ENCODE data around the gene VAMP5. TPM values are rescaled to one million over a fixed set of nuclear protein-coding genes. Genes with fewer than 3 reads are reported as not detected.
A peak's percentile ranks its signal among the peaks of the same experiment; 100 is the strongest.
"Not testable (repeated sequence)": the region's sequence is repeated elsewhere in the genome, so short reads cannot be mapped to it uniquely, and the experiment has no call there.

Gene VAMP5
- total and polyA plus RNA-seq, 5 experiments from 2014 or later = 24.6 to 143 (median 135) TPM

GRCh38 chr2:85542777-85543176 lies 41.5 kb upstream of the VAMP5 start:
- H3K27ac Mint-ChIP-seq = peak overlapping the region in 3 of 10 donors; percentile 2 to 28 (median 8)
- no peaks in the 10 kb centered on the region for H3K27me3 Mint-ChIP-seq
- H3K36me3 Mint-ChIP-seq = peaks cover 10 to 61% (median 21%) of the 10 kb centered on the region in 3 donors
- H3K4me1 Mint-ChIP-seq = peaks cover 23 to 44% (median 34%) of the 10 kb centered on the region in 4 donors
- POLR2A ChIA-PET = interaction anchor here (1.0 to 6.7 kb wide), 3 partner anchors 13 to 124 kb away, joined by 6 to 144 read pairs (median 119); partner anchors contain the start of genes GGCX and SH2D6
- H3K9me3 Mint-ChIP-seq = no peaks in the 10 kb centered on the region
- H3K4me3 Mint-ChIP-seq = peak overlapping the region in 1 of 10 donors; percentile 8
- DNase-seq (no peak), ATAC-seq (no peak)

- POLR2A ChIA-PET = interaction anchor here (0.8 to 1.5 kb wide), 2 partner anchors 51 to 73 kb away, joined by 3 read pairs; partner anchors contain the start of gene RNF181
- H3K4me3 Mint-ChIP-seq = not testable (repeated sequence)
These were observed 40.0 kb upstream of the VAMP5 start for GRCh38 chr2:85544254-85544691.

GRCh38 chr2:85544915-85545779 lies 39.1 kb upstream of the VAMP5 start:
- Mint-ChIP-seq H3K36me3 (peaks cover 10 to 75% (median 21%) of the 10 kb centered on the region in 3 donors), H3K4me1 (peaks cover 18 to 36% (median 28%) of the 10 kb centered on the region in 4 donors)
- H3K9me3 Mint-ChIP-seq, ATAC-seq, H3K27me3 Mint-ChIP-seq, H3K4me3 Mint-ChIP-seq, H3K27ac Mint-ChIP-seq, DNase-seq: not testable (repeated sequence)
- POLR2A ChIA-PET = interaction anchor here (0.5 to 1.5 kb wide), 2 partner anchors 50 to 62 kb away, joined by 3 read pairs; partner anchors contain the start of gene RNF181

More at GRCh38 chr2:85544254-85544691, 40.0 kb upstream of the VAMP5 start:
- not testable (repeated sequence) for H3K9me3 Mint-ChIP-seq, H3K27me3 Mint-ChIP-seq, DNase-seq, ATAC-seq
- Mint-ChIP-seq H3K4me1 (peaks cover 20 to 39% (median 31%) of the 10 kb centered on the region in 4 donors), H3K27ac (peak overlapping the region in 2 of 10 donors; percentile 62 to 63), H3K36me3 (peaks cover 10 to 67% (median 21%) of the 10 kb centered on the region in 3 donors)

GRCh38 chr2:85545780-85546240 lies 38.4 kb upstream of the VAMP5 start:
- H3K27ac Mint-ChIP-seq = no peak overlapping the region
- POLR2A ChIA-PET = interaction anchor here (0.5 to 1.5 kb wide), 4 partner anchors 9 to 139 kb away, joined by 3 to 4 read pairs (median 3); no protein-coding TSS in a partner anchor
- DNase-seq = no peak
- no peaks in the 10 kb centered on the region for H3K9me3 Mint-ChIP-seq
- peaks cover 13 to 29% (median 21%) of the 10 kb centered on the region in 4 donors for H3K4me1 Mint-ChIP-seq
- no peak for ATAC-seq
- H3K27me3 Mint-ChIP-seq = no peaks in the 10 kb centered on the region
- H3K4me3 Mint-ChIP-seq = no peak overlapping the region
- H3K36me3 Mint-ChIP-seq = peaks cover 10 to 76% (median 23%) of the 10 kb centered on the region in 3 donors

GRCh38 chr2:85547089-85547858 lies 37.0 kb upstream of the VAMP5 start:
- DNase-seq = no peak
- Mint-ChIP-seq H3K4me1 (peaks cover 10 to 21% (median 18%) of the 10 kb centered on the region in 4 donors), H3K27ac (peak overlapping the region in 6 of 10 donors; percentile 16 to 81 (median 56)), H3K9me3 (no peaks in the 10 kb centered on the region), H3K27me3 (no peaks in the 10 kb centered on the region), H3K36me3 (peaks cover 14 to 76% (median 29%) of the 10 kb centered on the region in 3 donors), H3K4me3 (peak overlapping the region in 2 of 10 donors; percentile 21 to 40)
- POLR2A ChIA-PET = interaction anchor here (1.5 to 7.2 kb wide), 2 partner anchors 124 to 127 kb away, joined by 3 to 79 read pairs; partner anchors contain the start of gene SH2D6
- no peak for ATAC-seq

GRCh38 chr2:85547859-85548607 lies 36.2 kb upstream of the VAMP5 start:
- Mint-ChIP-seq H3K36me3 (peaks cover 8 to 76% (median 22%) of the 10 kb centered on the region in 3 donors), H3K27ac (peak overlapping the region in 5 of 10 donors; percentile 14 to 69 (median 31)), H3K4me1 (peaks cover 5 to 16% (median 12%) of the 10 kb centered on the region in 4 donors), H3K9me3 (no peaks in the 10 kb centered on the region), H3K27me3 (no peaks in the 10 kb centered on the region), H3K4me3 (no peak overlapping the region)
- ATAC-seq (no peak), DNase-seq (no peak)
- POLR2A ChIA-PET = interaction anchor here (0.8 to 14.9 kb wide), 3 partner anchors 8 to 220 kb away, joined by 3 to 144 read pairs (median 79); partner anchors contain the start of genes MAT2A, SH2D6 and TGOLN2

GRCh38 chr2:85548608-85548900 lies 35.7 kb upstream of the VAMP5 start:
- no peak overlapping the region for H3K4me3 Mint-ChIP-seq
- H3K4me1 Mint-ChIP-seq = peaks cover 5 to 14% (median 9%) of the 10 kb centered on the region in 4 donors
- no peak overlapping the region for H3K27ac Mint-ChIP-seq
- ATAC-seq (no peak), DNase-seq (no peak)
- H3K9me3 Mint-ChIP-seq = no peaks in the 10 kb centered on the region
- POLR2A ChIA-PET = interaction anchor here (0.8 to 14.9 kb wide), 3 partner anchors 9 to 221 kb away, joined by 3 to 144 read pairs (median 79); partner anchors contain the start of genes MAT2A, SH2D6 and TGOLN2
- peaks cover 5 to 75% (median 19%) of the 10 kb centered on the region in 3 donors for H3K36me3 Mint-ChIP-seq
- H3K27me3 Mint-ChIP-seq = no peaks in the 10 kb centered on the region

- DNase-seq (no peak), ATAC-seq (no peak)
- peak overlapping the region in 1 of 10 donors; percentile 7 for H3K27ac Mint-ChIP-seq
- no peak overlapping the region for H3K4me3 Mint-ChIP-seq
- POLR2A ChIA-PET = interaction anchor here (7.2 to 14.9 kb wide), 2 partner anchors 10 to 129 kb away, joined by 79 to 144 read pairs; partner anchors contain the start of genes MAT2A and SH2D6
- H3K9me3 Mint-ChIP-seq = no peaks in the 10 kb centered on the region
- peaks cover 5 to 75% (median 17%) of the 10 kb centered on the region in 3 donors for H3K36me3 Mint-ChIP-seq
- H3K4me1 Mint-ChIP-seq = peaks cover 5 to 12% (median 8%) of the 10 kb centered on the region in 4 donors
- H3K27me3 Mint-ChIP-seq = no peaks in the 10 kb centered on the region
These were observed 35.1 kb upstream of the VAMP5 start for GRCh38 chr2:85549095-85549494.

- Mint-ChIP-seq H3K27me3 (no peaks in the 10 kb centered on the region), H3K27ac (peak overlapping the region in 1 of 10 donors; percentile 80), H3K36me3 (peaks cover 5 to 74% (median 13%) of the 10 kb centered on the region in 3 donors), H3K9me3 (no peaks in the 10 kb centered on the region), H3K4me1 (peaks cover 4 to 7% (median 6%) of the 10 kb centered on the region in 4 donors), H3K4me3 (no peak overlapping the region)
- ATAC-seq = no peak
- no peak for DNase-seq
- POLR2A ChIA-PET = interaction anchor here (1.1 to 14.9 kb wide), 4 partner anchors 10 to 222 kb away, joined by 3 to 144 read pairs (median 42); partner anchors contain the start of genes MAT2A, SH2D6 and TGOLN2
These were observed 34.4 kb upstream of the VAMP5 start for GRCh38 chr2:85549826-85550225.

GRCh38 chr2:85550486-85550885 lies 33.7 kb upstream of the VAMP5 start:
- Mint-ChIP-seq H3K9me3 (no peaks in the 10 kb centered on the region), H3K4me1 (peaks cover 4 to 7% (median 6%) of the 10 kb centered on the region in 4 donors), H3K27ac (peak overlapping the region in 1 of 10 donors; percentile 26), H3K4me3 (no peak overlapping the region), H3K36me3 (peaks cover 5 to 74% (median 13%) of the 10 kb centered on the region in 3 donors), H3K27me3 (no peaks in the 10 kb centered on the region)
- ATAC-seq (no peak), DNase-seq (no peak)
- POLR2A ChIA-PET = interaction anchor here (1.1 to 14.9 kb wide), 6 partner anchors 11 to 223 kb away, joined by 3 to 144 read pairs (median 10); partner anchors contain the start of genes MAT2A, RNF181, SH2D6 and TGOLN2
